Iris pigment epithelial cell (primary cell): Measurements from ENCODE around the gene TAS2R39.

Source experiments
- DNase-seq: peaks from one replicate; pipeline ENCODE4 v3.0.0-alpha.2; 2011; ENCODE audit warnings: low read depth

The TAS2R39 gene

GRCh38 chr7:143216686-143217085, 33.5 kb downstream of the TAS2R39 start:
- DNase-seq: no peak

- DNase-seq: no peak
Measured at GRCh38 chr7:143217806-143218205, 34.6 kb downstream of the TAS2R39 start.

GRCh38 chr7:143221286-143221685, 38.1 kb downstream of the TAS2R39 start:
- DNase-seq: no peak

- DNase-seq: no peak
Measured at GRCh38 chr7:143221737-143222136, 38.5 kb downstream of the TAS2R39 start, which contains the start of gene TAS2R40. TSS of gene TAS2R40 (plus strand) at chr7:143222037. CDS start at chr7:143222079, 42 bp downstream.

GRCh38 chr7:143222782-143223181, 39.6 kb downstream of the TAS2R39 start:
- DNase-seq: no peak

GRCh38 chr7:143223784-143224183, 40.6 kb downstream of the TAS2R39 start:
- DNase-seq: no peak

- DNase-seq: no peak
Measured at GRCh38 chr7:143225047-143225446, 41.8 kb downstream of the TAS2R39 start.

GRCh38 chr7:143227806-143228205, 44.6 kb downstream of the TAS2R39 start:
- peak; percentile 29 for DNase-seq

GRCh38 chr7:143229054-143229790, 46.0 kb downstream of the TAS2R39 start:
- peak; percentile 36 for DNase-seq

- no peak for DNase-seq
Measured at GRCh38 chr7:143230602-143231457, 47.6 kb downstream of the TAS2R39 start.
